Uterus (tissue), 4 donors: Measurements from ENCODE around the gene ZDHHC14. TPM values are rescaled to one million over a fixed set of nuclear protein-coding genes. Genes with fewer than 3 reads are reported as not detected.

Experiments used
- DNase-seq, 2 donors: peaks; one replicate each; pipeline ENCODE4 v3.0.0-alpha.2; 2019 to 2020
- H3K27ac ChIP-seq, 2 donors: fragments of 200-600 bp; sonication (generic); 1 replicate in 1 of 2; 2 replicates in 1 of 2; pipeline ENCODE4 v1.5.1; 2016 to 2018
- H3K27me3 ChIP-seq, 2 donors: fragments of 200-600 bp; sonication (generic); one replicate each; pipeline ENCODE4 v1.5.1; 2018 to 2019; ENCODE audit warnings: control low read depth in 1 of 2
- H3K36me3 ChIP-seq, 2 donors: fragments of 200-600 bp; sonication (generic); one replicate each; pipeline ENCODE4 v1.5.1; 2019; ENCODE audit warnings: control low read depth in 1 of 2
- H3K4me1 ChIP-seq, 2 donors: fragments of 200-600 bp; sonication (generic); one replicate each; pipeline ENCODE4 v1.5.1; 2018 to 2019; ENCODE audit warnings: control low read depth in 1 of 2
- H3K4me3 ChIP-seq, 2 donors: fragments of 200-600 bp; sonication (generic); 1 replicate in 1 of 2; 2 replicates in 1 of 2; pipeline ENCODE4 v1.5.1; 2018 to 2019; ENCODE audit warnings: mild to moderate bottlenecking in 1 of 2
- H3K9me3 ChIP-seq, 2 donors: fragments of 200-600 bp; sonication (generic); one replicate each; pipeline ENCODE4 v1.5.1; 2019; ENCODE audit warnings: control low read depth in 1 of 2
- POLR2A ChIP-seq, 2 donors: fragments of 450-650 bp; IDR thresholded peaks; one replicate each; pipeline ENCODE4 v1.6.1; 2016; ENCODE audit warnings: antibody characterized with exemption in 2 of 2, mild to moderate bottlenecking in 1 of 2, moderate library complexity in 1 of 2
- intact Hi-C: fragments of 100-400 bp; cut with DNase I; formaldehyde crosslinking; loops from one replicate; pipeline ENCODE4 v1.15.1; 2023; ENCODE audit warnings: low total_unique reads
- total RNA-seq, 4 donors: library from RNA; depleted of rRNA in 3 of 4; stranded (reverse); fragments of >200 nt in 3 of 4; gene quantifications; one replicate each; pipeline versions ENCODE4 v1.1.0 to v1.2.4, GENCODE V29; 2014 to 2023
- TF ChIP-seq, protein P1 (sequence below), 4 experiments: fragments of 200-600 bp in 2 of 4; fragments of 450-650 bp in 2 of 4; sonication (generic) in 2 of 4; IDR thresholded peaks; one replicate each; pipeline ENCODE4 v1.5.1; 2016 to 2019; ENCODE audit warnings: antibody characterized with exemption in 4 of 4, mild to moderate bottlenecking in 2 of 4, moderate library complexity in 1 of 4
- donor health status: DM: yes; HTN: yes; CAD: no.

ZDHHC14 gene
- total RNA-seq, 4 donors from 2014 or later, result 5.6 to 28.3 (median 12.9) TPM

DNA sequence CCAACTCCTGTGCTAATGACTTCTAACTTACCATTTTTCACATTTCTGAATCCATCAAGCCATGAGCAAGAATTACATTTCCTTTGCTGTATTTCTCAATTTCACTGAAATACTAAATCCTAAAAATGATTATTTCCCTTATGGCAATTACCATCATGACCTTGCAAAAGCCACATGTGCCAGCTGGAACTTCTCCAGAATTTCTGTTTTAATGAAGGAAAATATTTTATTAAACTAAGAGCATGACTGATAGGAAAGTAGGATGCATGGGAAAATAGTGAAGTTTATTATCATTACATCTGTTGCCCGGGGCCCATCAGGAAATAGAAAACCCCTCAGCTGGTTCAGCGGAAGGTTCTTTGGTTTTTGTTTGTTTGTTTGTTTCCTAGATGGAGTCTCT lies 43.2 kb upstream of the ZDHHC14 start:
- H3K9me3 ChIP-seq, result no peaks in the 10 kb centered on the region
- no peak for DNase-seq
- intact Hi-C loops, result no loop called here
- H3K36me3 ChIP-seq, result no peaks in the 10 kb centered on the region
- H3K27ac ChIP-seq, result no peak overlapping the region
- TF ChIP-seq POLR2A (IDR thresholded peaks at IDR 0.05), result no peak
- TF ChIP-seq, protein P1, sequence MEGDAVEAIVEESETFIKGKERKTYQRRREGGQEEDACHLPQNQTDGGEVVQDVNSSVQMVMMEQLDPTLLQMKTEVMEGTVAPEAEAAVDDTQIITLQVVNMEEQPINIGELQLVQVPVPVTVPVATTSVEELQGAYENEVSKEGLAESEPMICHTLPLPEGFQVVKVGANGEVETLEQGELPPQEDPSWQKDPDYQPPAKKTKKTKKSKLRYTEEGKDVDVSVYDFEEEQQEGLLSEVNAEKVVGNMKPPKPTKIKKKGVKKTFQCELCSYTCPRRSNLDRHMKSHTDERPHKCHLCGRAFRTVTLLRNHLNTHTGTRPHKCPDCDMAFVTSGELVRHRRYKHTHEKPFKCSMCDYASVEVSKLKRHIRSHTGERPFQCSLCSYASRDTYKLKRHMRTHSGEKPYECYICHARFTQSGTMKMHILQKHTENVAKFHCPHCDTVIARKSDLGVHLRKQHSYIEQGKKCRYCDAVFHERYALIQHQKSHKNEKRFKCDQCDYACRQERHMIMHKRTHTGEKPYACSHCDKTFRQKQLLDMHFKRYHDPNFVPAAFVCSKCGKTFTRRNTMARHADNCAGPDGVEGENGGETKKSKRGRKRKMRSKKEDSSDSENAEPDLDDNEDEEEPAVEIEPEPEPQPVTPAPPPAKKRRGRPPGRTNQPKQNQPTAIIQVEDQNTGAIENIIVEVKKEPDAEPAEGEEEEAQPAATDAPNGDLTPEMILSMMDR (IDR thresholded peaks at IDR 0.05), result no peak
- no peaks in the 10 kb centered on the region for H3K27me3 ChIP-seq
- no peaks in the 10 kb centered on the region for H3K4me1 ChIP-seq
- H3K4me3 ChIP-seq, result no peak overlapping the region

DNA sequence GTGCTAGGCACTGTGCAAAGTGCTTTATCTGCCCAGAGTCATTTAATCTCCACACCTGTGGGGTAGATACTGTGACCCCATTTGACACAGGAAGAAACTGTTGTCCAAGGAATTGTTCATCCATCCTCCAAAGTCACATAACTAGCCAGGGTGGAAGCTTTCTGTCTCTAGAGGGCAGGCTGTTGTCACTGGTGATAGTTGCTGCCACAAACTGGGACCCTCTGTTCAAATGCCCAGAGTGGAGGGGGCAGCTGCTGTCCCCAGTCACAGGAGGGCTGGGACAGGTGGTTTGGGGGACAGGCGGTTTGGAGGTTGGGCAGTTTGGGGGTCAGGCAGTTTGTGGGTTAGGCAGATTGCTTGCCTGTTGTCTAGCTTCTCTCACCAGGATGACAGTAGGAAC lies 41.6 kb upstream of the ZDHHC14 start:
- Histone ChIP-seq H3K36me3 (no peaks in the 10 kb centered on the region), H3K9me3 (no peaks in the 10 kb centered on the region), H3K27ac (no peak overlapping the region), H3K4me3 (no peak overlapping the region), H3K4me1 (no peaks in the 10 kb centered on the region), H3K27me3 (no peaks in the 10 kb centered on the region)
- TF ChIP-seq POLR2A (IDR thresholded peaks at IDR 0.05), result no peak
- TF ChIP-seq, protein P1 (IDR thresholded peaks at IDR 0.05), result no peak
- DNase-seq, result no peak
- intact Hi-C loops, result no loop called here

DNA sequence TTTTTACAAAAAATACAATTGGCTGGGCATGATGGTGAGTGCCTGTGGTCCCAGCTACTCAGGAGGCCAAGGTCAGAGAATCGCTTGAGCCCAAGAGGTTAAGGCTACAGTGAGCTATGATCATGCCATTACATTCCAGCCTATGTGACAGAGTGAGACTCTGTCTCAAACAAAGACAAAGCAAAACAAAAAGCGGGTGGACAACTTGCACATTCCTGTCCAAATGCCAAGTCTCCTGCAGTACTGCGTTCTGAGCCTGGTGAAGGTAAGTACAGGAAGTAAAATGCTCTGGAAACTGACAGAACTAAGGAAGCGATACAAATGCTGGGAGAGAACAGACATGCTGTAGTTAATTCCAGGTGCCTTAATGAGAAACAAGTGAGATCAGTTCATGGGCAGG lies 37.3 kb upstream of the ZDHHC14 start:
- no peak overlapping the region for H3K4me3 ChIP-seq
- intact Hi-C loops, result no loop called here
- no peak for TF ChIP-seq POLR2A (IDR thresholded peaks at IDR 0.05)
- TF ChIP-seq, protein P1 (IDR thresholded peaks at IDR 0.05), result no peak
- DNase-seq, result no peak
- no peak overlapping the region for H3K27ac ChIP-seq
- no peaks in the 10 kb centered on the region for H3K9me3 ChIP-seq
- H3K36me3 ChIP-seq, result no peaks in the 10 kb centered on the region
- no peaks in the 10 kb centered on the region for H3K4me1 ChIP-seq
- no peaks in the 10 kb centered on the region for H3K27me3 ChIP-seq

DNA sequence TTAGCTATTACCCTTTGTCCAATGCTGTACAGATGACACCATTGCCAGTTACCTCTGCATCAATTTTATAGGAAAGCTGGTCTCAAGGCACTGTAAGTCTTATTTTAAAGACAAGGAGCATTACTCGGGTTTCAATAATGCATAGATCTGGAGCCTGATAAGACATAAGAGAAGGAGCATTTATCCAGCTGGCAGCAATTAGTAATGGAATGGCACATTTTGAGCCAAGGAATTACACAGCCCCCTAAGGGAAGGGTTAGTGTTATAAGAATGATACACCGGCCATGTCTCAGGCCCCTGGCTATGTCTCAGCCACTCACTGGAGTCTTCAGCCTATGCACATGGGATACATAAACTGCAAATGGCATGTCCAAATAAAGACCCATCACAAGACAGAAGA lies 34.6 kb upstream of the ZDHHC14 start:
- Histone ChIP-seq H3K36me3 (no peaks in the 10 kb centered on the region), H3K4me3 (no peak overlapping the region), H3K4me1 (no peaks in the 10 kb centered on the region), H3K9me3 (no peaks in the 10 kb centered on the region), H3K27me3 (no peaks in the 10 kb centered on the region), H3K27ac (no peak overlapping the region)
- TF ChIP-seq POLR2A (IDR thresholded peaks at IDR 0.05), result no peak
- TF ChIP-seq, protein P1 (IDR thresholded peaks at IDR 0.05), result no peak
- DNase-seq, result no peak
- intact Hi-C loops, result no loop called here

DNA sequence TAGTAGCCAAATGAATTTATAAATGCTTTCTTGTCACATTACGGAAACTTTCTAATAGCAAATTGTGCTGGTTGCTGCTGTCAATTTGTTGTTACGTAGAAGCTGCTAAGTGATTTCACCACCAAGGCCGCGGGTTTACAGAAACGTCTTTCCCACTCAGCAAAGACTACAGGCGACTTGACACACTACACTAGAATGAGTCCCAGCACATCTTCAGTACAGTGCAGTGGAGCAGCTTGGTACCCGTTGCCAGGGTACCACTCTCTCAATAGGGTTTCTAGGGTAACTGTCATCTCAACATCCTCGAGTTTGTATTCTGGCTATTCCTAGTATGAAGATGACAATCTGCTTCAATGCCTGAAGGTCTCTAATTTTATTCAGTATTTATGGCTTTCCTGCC lies 22.7 kb upstream of the ZDHHC14 start:
- H3K9me3 ChIP-seq, result no peaks in the 10 kb centered on the region
- intact Hi-C loops, result no loop called here
- H3K27me3 ChIP-seq, result no peaks in the 10 kb centered on the region
- no peak overlapping the region for H3K27ac ChIP-seq
- TF ChIP-seq, protein P1 (IDR thresholded peaks at IDR 0.05), result no peak
- TF ChIP-seq POLR2A (IDR thresholded peaks at IDR 0.05), result no peak
- H3K36me3 ChIP-seq, result no peaks in the 10 kb centered on the region
- no peak overlapping the region for H3K4me3 ChIP-seq
- no peak for DNase-seq
- H3K4me1 ChIP-seq, result no peaks in the 10 kb centered on the region
